Measurements from ENCODE around the gene EPB41L4B.

GRCh38 chr9:109321727-109322126, 868 bp upstream of the EPB41L4B start:
- no peak for TF ChIP-seq CTCF (IDR thresholded peaks at IDR 0.05; ENCODE audit: low read depth, low read length)
- no peak for TF ChIP-seq EZH2phosphoT487 (IDR thresholded peaks at IDR 0.05; ENCODE audit: low read depth)
